ENCODE data around the gene GRAMD1B. TPM values are rescaled to one million over a fixed set of nuclear protein-coding genes. Genes with fewer than 3 reads are reported as not detected.

The GRAMD1B gene
- total RNA-seq, 4 donors from 2014 or later: 27.5 to 37.2 (median 30.6) TPM

GRCh38 chr11:123549926-123550917, 120.2 kb downstream of the GRAMD1B start:
- TF ChIP-seq POLR2A (IDR thresholded peaks at IDR 0.05) (no peak), EP300 (IDR thresholded peaks at IDR 0.05) (no peak), CTCF (IDR thresholded peaks at IDR 0.05) (no peak)
- DNase-seq (ENCODE audit: low spot score in 2 of 2): no peak
- H3K36me3 ChIP-seq: no peaks in the 10 kb centered on the region
- peak overlapping the region in 2 of 4 donors; percentile 33 to 49 for H3K27ac ChIP-seq
- no peaks in the 10 kb centered on the region for H3K27me3 ChIP-seq
- WGBS, 2 donors: 48 to 58% methylated on average over 16 of the region's 16 CpGs
- no peaks in the 10 kb centered on the region for H3K9me3 ChIP-seq
- peaks cover 0 to 21% (median 2%) of the 10 kb centered on the region in 4 donors for H3K4me1 ChIP-seq
- H3K4me3 ChIP-seq: no peak overlapping the region

- Histone ChIP-seq H3K4me3 (no peak overlapping the region), H3K27me3 (no peaks in the 10 kb centered on the region), H3K4me1 (peaks cover 0 to 13% (median under 1%) of the 10 kb centered on the region in 4 donors), H3K36me3 (no peaks in the 10 kb centered on the region), H3K9me3 (no peaks in the 10 kb centered on the region), H3K27ac (no peak overlapping the region)
- no peak for TF ChIP-seq EP300 (IDR thresholded peaks at IDR 0.05)
- no peak for DNase-seq (ENCODE audit: low spot score in 2 of 2)
- WGBS, 2 donors: 76 to 100% methylated on average over 4 to 6 of the region's 6 CpGs
Measured at GRCh38 chr11:123551079-123551478, 121.0 kb downstream of the GRAMD1B start.

- Histone ChIP-seq H3K27me3 (no peaks in the 10 kb centered on the region), H3K27ac (no peak overlapping the region), H3K4me3 (no peak overlapping the region), H3K4me1 (peaks cover 0 to 26% (median 12%) of the 10 kb centered on the region in 4 donors), H3K36me3 (no peaks in the 10 kb centered on the region), H3K9me3 (no peaks in the 10 kb centered on the region)
- TF ChIP-seq POLR2A (IDR thresholded peaks at IDR 0.05): no peak
- TF ChIP-seq EP300 (IDR thresholded peaks at IDR 0.05): no peak
- no peak for TF ChIP-seq CTCF (IDR thresholded peaks at IDR 0.05)
- 82 to 89% methylated on average over 7 of the region's 7 CpGs for WGBS, 2 donors
- DNase-seq (ENCODE audit: low spot score in 2 of 2): no peak
Measured at GRCh38 chr11:123556633-123557032, 126.6 kb downstream of the GRAMD1B start.

- H3K27me3 ChIP-seq: no peaks in the 10 kb centered on the region
- peaks cover 0 to 26% (median 12%) of the 10 kb centered on the region in 4 donors for H3K4me1 ChIP-seq
- TF ChIP-seq CTCF (IDR thresholded peaks at IDR 0.05): no peak
- no peak for TF ChIP-seq EP300 (IDR thresholded peaks at IDR 0.05)
- no peak for TF ChIP-seq POLR2A (IDR thresholded peaks at IDR 0.05)
- H3K36me3 ChIP-seq: no peaks in the 10 kb centered on the region
- no peaks in the 10 kb centered on the region for H3K9me3 ChIP-seq
- no peak overlapping the region for H3K27ac ChIP-seq
- no peak overlapping the region for H3K4me3 ChIP-seq
- DNase-seq (ENCODE audit: low spot score in 2 of 2): no peak
- WGBS, 2 donors: 68 to 71% methylated on average over 12 of the region's 12 CpGs
Measured at GRCh38 chr11:123558536-123559315, 128.7 kb downstream of the GRAMD1B start.

- WGBS, 2 donors: 14 to 19% methylated on average over 13 of the region's 13 CpGs
- H3K4me1 ChIP-seq: peaks cover 0 to 26% (median 12%) of the 10 kb centered on the region in 4 donors
- TF ChIP-seq EP300 (IDR thresholded peaks at IDR 0.05): no peak
- TF ChIP-seq CTCF (IDR thresholded peaks at IDR 0.05): peak in 1 of 5 experiments; percentile 14
- H3K4me3 ChIP-seq: peak overlapping the region; percentile 15 to 48 (median 36)
- no peaks in the 10 kb centered on the region for H3K27me3 ChIP-seq
- no peak for DNase-seq (ENCODE audit: low spot score in 2 of 2)
- peak overlapping the region in 2 of 4 donors; percentile 43 to 65 for H3K27ac ChIP-seq
- H3K9me3 ChIP-seq: no peaks in the 10 kb centered on the region
- H3K36me3 ChIP-seq: no peaks in the 10 kb centered on the region
Measured at GRCh38 chr11:123559523-123559955, 129.5 kb downstream of the GRAMD1B start.

All from tibial nerve (tissue), 4 donors.